Stimulated activated CD8-positive, alpha-beta memory T cell treated with anti-CD3 and anti-CD28 coated beads, Interleukin-12 subunit alpha, Interleukin-12 subunit beta, amount 100 ng/mL, for 4 hours (primary cell): ENCODE data around the gene CST1.
"Not testable (repeated sequence)": the region's sequence is repeated elsewhere in the genome, so short reads cannot be mapped to it uniquely, and the experiment has no call there.

ENCODE experiments used
- DNase-seq: peaks from one replicate; pipeline ENCODE4 v3.0.0-alpha.2; 2020; ENCODE audit warnings: low read depth

The CST1 gene

DNA sequence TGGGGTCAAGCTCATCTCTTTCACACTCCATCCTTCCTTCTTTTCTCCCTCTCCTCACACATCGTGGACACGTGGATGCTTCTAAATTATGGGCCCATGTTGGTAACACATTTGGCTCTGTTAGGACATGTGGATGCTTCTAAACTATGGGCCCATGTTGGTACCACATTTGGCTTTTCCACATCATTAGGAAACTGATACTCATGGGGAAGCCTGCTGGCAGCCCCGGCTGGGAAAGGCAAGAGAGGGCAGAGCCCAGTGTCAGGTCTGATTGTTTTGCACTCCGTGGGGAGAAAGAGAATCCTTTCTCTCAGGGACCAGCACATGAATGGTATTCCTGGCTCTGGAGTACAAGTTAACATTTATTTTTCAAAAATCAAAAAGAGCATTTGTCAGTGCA is 4.0 kb upstream of the CST1 start:
- no peak for DNase-seq

DNA sequence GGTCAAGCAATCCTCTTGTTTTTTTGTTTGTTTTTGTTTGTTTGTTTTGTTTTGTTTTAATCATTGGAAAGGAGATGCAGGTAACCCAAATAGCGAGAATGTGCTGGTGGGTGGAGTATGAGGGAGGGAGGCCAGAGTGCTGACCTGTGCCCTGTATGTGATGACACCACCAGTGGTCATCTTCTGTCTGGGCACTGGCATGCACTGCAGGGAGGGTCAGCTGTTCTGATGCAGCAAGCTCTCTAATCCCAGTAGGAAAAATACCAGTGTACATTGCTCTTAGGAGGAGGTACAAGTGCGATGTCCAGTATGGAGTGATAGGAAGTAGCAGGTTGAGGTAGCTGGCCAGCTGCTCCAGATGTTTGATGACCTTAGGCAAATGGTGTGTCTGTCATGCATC is 2.9 kb upstream of the CST1 start:
- no peak for DNase-seq

DNA sequence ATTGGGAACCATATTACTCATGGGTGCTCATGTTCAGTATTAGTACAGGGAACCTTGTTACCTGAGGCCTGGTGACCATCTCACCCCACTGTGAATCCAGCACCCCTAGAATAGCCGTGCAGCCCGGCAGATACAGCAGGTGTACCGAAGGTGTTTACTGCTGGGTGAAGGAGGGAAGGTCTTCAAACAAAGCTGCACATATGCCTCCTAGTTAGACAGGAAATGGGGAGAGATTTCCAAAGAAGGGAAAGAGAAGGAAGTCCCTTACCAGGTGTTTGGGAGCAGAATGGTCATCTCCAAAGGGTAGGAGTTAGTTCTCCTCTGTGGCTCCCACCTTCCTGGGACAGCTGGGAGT is 2.4 kb upstream of the CST1 start:
- no peak for DNase-seq

DNA sequence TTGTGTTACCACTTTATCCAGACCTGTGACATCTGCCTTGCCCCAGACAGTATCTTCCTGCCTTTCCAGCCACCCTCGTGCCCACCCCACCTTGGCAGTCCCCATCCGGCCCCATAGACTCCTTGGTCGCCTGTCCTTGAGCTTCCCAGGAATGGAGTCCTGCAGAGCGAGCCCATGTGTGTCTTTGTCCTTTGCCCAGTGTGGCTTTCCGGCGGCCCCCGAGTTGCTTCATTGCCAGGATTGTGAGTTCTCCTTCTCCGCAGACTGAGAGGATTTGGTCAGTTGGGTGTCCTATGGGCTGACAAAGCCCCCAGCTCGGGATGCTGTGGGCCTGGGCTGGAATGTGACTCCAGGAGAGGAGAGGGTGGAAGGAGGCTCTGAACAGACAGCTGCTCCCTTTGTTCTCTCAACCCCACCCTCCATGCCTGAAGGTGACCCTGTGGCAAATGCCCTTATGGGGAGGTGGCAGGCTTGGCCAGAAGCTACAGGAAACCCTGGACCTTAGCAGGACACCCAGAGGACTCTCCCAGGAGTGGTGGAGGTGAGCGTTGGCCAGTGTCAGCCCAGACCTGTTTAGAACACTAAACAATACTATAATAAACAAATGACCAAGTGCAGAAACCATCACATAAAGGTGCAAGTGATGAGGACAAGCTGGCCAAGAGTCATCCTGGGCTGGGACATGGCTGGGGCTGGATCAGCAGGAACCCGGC is 1.9 kb upstream of the CST1 start:
- no peak for DNase-seq

DNA sequence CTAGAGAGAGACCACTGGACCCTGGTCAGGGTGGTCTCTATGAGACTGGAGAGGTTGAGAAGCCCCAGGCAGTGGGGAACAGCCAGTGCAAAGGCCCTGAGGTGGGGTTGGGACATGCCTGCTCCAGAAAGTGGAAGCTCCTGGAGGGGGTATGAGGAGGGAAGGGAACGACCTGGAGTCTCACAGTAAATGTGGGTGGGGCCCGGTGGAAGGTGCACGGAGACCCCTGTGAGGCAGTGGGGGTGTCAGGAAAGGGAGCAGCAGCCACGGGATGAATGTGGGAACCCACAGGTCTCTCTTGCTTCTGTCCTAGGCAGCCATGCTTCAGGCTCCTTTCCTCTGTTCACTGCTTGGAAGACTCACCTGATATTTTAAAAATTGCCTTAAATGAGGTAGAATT is 1.3 kb upstream of the CST1 start:
- DNase-seq = no peak

DNA sequence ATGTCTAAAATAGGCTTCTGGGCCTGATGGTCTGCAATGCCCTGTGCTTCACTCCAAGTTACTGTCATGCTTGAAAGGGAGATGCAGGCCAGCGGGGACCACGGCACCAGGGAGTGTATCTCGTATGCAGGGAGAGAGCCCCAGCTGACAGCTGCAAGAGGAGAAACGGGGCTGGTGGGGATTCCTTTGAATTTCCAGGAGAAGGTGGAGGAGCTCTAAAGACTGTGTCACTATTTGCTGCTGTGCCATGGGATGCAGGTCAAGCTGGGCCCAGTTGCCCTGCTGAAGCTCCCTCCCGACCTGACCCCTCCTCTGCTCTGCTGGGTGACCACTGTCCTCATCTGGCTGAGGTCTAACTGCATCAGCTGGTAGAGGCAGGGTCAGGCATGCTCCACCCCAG is 989 bp downstream of the CST1 start:
- no peak for DNase-seq

DNA sequence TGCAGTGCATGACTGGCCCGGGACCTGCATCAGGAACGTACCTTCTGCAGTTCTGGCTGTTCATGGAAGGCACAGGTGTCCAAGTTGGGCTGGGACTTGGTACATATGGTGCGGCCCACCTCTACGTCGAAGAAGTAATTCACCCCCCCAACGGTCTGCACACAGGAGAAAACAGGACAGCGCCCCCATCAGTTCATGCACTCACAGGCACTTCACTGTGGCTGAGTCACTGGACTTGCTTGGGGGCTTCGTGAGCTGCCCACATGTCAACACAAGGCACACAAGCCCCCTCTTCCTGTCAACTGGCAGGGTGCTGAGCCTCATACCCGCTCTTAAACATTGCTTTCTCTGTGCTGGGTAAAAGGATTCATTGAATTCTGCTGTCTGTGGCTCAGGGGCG is 1.8 kb downstream of the CST1 start:
- not testable (repeated sequence) for DNase-seq

DNA sequence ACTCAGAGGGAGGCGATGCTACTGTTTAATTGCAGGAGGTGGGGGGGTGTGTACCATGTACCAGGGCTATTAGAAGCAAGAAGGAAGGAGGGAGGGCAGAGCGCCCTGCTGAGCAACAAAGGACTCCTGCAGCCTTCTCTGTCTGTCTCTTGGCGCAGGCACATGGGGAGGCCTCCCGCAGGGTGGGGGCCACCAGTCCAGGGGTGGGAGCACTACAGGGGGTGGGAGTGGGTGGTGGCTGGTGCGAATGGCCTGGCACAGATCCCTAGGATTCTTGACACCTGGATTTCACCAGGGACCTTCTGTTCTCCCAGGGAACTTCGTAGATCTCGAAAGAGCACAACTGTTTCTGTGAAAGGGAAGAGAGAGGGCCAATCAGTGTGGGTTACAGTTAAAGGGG is 3.2 kb downstream of the CST1 start:
- DNase-seq = not testable (repeated sequence)

DNA sequence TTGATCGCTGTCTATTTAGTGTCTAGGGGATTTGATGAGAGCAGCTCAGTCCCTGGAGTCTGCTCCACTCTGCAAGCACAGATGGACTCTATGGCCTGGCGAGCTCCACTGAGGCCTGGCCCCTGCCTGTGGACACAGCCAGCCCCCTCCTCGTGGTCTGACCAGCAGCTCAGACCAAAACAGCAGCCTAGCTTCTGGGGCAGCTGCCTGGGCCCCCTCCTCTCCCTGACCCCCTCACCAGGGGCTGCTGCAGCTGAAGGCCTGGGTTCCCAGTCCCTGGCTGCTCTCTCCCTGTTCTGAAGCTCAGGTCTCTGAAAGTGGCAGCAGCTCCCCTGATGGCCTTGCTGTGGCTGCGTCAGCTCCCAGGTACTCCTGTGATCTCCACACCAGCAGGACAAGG is 3.6 kb downstream of the CST1 start:
- DNase-seq = not testable (repeated sequence)

DNA sequence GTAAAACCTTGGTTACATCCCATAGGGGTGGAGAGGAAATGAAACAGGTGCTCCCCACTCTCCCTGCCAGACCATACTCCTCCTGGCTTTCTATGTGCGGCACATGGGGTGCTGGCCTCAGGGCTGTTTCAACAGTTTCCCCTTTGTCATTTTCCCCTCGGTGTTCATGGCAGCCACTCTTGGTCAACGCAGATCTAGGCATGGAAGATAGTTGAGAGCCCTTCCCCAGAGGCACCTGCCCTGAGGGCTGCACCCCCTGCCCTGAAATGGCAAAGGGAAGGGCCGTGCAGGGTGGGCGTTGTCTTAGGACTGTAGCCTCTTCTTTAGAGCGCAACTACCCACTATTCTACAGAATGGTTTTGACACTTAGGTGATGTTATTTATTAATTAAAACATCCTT is 4.4 kb downstream of the CST1 start:
- no peak for DNase-seq

DNA sequence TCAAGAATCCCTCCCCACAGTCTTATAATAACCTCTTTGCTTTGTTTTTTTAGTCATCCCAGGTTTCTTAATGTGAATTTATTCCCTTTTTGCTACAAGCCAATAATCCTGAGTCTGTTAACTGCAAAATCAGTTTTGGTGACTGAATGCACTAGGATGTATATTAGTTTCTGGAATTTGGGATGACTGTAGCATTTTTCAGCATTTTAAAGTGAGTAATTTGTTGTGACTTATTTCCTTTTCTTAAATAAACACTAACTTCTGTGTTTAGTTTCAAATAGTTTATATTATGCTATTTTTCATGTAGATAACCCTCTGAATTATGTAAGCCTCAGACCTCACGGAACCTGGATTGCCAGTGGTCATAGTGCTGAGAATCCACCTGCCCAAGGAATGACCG is 5.5 kb downstream of the CST1 start:
- DNase-seq = no peak

DNA sequence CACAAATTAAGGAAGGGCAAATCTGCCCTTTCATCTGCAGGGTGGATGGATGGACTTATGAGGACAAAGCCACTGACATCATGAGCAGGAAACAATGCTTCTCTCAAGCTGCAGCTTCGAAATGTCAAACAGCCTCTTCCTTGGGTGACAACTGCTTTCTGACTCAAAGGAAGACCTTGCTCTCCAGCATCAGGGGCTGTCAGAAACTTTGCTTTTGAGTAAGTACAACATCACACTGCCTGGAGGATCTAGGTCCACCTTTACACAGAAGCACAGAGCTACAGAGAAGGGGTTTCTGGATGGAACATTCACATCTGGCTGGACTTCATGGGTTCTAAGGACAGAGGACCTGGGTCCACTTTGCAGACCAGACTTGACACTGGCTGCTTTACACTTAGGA is 5.9 kb downstream of the CST1 start:
- DNase-seq = no peak

DNA sequence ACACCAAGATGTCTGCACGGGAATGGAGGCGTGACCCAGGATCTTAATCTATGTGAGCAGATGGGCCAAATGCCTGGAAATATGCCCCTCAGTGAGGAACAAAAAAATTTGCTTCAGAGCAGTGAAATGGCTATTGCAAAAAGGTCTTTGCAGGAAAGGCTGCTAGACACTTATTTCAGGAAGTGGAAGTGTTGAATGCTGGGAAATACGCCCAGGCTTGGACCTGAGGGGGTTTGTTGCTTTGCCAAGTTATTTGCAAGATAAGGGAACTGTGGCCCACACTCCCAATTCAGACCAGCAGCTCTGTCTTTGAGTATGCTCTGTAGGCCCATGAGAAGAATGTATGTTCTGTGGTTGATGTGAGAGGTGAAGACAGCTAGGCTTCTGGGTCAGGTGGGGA is 15.3 kb downstream of the CST1 start:
- not testable (repeated sequence) for DNase-seq

DNA sequence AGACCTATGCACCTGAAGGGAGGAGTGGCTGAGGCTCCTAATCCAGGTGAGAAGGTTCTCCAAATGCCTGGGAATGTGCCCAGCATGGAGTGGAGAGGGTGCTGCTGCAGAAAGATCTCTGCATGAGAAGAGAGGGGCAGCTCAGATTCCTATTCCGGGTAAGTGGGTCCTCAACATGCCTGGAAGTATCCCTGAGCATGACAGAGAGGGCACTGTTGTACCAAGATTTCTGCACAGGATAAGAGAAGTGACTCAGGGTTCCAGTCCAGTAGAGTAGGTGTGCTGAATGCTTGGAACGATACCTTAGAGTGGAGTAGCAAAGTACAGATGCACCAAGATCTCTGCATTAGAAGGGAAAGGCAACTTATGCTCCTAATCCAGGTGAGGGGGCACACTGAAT is 15.8 kb downstream of the CST1 start:
- DNase-seq = not testable (repeated sequence)

DNA sequence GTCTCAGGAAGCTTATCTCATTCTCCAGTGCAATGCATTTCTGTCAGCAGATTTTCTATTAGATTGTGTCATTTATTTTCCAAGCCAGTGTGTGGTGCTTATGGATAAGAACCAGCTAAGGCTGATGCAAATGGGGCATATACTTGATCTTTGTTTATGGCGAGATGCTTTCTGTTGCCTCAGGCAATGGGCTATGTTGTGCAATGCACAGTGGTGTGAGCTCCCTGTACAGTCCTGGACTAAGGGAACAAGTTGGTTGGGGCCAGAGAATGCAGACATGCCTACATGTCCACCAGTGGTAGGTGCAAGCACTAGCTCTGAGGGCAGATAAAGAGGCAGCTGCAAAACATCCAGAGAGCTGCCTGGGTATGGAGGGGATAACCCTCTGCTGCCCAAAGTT is 16.3 kb downstream of the CST1 start:
- not testable (repeated sequence) for DNase-seq

DNA sequence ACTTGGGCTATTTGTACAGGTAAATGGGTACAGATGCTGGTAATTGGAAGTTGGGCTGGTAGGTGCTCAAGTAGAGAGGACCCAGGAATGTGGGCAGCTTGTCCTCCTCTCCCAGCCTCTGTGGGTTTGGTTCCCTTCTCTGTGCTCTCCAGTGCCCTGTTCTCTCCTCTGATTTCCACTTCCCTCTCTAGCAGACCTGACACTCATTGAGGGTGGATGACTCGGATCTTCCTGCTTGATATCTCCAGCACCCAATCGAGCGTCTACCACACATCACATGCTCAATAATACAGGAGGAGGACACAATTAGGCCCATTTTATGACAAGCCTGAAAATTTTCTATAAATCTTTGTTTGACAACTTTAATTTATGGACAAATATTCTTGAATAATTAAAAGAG is 23.7 kb downstream of the CST1 start:
- no peak for DNase-seq

DNA sequence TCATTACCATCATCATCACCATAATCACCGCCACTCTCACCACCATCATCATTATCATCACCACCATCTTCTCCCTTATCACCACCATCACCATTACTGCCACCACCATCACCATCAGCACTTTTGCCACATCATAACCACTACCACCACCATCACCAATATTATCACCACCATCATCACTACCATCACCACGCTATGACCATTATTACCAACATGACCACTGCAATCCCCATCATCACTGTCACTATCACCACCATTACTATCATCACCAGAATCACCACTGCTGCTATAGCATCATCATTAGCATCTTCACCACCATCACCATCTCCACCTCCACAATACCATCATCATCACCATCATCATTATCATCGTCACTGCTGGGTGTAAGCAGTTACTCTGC is 25.6 kb downstream of the CST1 start:
- DNase-seq = no peak

DNA sequence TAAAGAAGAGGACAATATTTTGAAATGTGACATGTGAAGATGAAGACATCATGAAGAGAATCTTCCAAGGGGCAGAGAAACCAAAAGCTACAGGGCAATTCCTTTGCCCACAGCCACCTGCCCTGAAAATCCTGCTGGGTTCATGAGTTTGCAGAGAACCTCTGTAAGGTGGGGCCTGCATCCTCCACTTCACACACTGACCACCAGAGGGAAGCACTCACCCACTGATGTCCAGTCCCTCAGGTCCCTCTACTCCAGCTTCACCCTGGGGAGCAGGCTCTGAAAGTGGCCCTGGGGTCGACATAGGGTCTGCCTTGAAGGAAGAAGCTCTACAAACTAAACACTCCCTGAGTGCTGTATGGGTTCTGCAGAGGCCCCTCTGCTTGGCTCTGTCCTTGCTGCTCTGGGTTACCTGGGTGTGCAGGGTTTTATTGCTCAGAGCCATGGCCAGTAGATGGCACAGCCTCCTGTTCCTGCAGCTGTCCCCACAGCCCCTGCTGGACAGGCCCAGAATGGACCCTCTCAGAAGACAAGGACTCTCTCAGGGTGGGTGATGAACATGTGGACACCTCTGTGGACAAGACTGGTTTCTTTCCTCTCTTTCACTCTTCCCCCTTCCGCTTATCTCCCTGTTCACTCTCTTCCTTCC is 27.0 kb downstream of the CST1 start:
- DNase-seq = not testable (repeated sequence)

DNA sequence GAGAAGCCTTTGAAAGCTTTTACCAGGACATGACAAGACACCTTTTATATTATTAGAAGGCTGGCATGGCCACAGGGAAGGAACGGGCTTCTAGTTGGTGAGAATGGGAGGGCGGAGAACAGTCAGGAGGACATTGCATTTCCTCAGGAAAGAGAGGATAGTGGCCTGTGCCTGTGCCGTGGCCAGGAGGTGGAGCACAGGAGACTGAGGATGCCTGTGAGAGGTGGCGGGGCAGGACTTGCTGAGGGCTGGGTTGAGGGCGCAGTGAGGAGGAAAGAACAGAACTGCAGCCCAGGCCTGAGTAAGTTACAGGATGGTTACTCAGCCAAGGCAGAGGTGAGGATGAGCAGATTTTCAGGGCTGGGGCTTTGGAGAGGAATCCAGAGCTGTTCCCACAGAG is 27.9 kb downstream of the CST1 start:
- DNase-seq = not testable (repeated sequence)

DNA sequence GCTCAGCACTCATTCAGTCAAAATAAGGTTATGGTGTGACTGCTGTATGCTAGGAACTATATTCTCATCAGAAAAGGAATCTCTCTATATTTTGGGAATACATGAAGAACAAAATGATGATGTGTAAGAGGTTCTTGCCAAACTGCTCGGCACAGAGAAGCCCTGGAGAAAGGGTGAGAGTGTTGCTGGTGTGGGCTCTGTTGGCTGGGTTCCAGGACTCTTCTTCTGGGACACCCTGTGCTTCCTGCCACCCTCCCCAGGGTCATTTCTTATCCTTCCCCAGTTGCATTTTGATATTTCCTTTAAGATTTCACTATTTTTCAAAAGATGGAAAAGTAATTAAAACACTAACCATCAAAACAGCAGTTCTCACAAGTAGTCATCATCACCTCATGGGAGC is 28.8 kb downstream of the CST1 start:
- no peak for DNase-seq

DNA sequence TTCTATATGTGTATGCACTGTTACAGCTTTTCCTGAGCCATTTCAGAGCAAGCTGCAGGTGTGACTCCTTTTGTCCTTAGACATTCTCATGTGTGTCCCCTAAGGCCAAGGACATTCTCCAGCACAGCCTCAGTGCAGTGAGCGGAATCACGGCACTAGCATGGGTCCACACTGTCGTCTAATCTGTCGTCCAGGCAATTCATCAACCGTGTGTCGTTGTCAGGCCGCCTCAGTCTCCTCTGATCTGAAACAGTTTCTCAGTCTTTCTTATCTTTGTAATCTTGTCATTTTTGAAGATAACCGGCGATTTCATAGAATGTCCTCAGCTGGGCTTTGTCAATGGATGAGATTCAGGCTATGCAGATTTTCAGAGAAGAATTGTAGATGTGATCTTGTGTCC is 31.4 kb downstream of the CST1 start:
- DNase-seq = not testable (repeated sequence)

DNA sequence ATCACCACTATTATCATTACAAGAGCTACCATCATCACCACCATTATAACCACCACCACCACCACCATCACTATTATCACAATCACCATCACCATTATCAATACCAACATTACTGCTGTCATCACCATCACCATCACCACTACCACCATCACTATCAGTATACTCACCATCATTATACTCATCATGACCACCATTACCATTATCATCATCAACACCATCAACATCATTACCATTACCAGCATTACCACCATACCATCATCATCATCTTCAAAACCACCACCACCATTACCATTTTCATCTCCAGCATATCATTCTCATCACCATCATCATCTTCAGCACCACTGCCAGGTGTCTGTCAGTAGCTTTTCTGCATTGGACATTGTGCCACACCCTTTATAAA is 39.0 kb downstream of the CST1 start:
- not testable (repeated sequence) for DNase-seq

DNA sequence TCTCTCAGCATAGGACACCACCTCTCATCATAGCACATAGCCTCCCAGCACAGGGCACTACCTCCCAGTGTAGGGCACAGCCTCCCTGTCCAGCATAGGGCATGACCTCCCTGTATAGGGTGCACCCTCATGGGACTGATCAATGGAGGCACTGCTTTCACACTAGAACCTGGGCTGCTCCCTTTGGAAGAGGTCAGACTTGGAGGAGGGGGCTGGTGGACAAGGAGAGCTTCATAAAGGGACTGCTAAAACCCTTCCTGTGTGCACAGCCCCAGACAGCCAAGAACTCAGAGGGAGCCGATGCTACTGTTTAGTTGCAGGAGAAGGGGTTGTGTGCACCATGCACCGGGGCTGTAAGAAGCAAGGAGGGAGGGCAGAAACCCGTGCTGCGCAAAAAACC is 40.0 kb downstream of the CST1 start:
- DNase-seq = no peak

DNA sequence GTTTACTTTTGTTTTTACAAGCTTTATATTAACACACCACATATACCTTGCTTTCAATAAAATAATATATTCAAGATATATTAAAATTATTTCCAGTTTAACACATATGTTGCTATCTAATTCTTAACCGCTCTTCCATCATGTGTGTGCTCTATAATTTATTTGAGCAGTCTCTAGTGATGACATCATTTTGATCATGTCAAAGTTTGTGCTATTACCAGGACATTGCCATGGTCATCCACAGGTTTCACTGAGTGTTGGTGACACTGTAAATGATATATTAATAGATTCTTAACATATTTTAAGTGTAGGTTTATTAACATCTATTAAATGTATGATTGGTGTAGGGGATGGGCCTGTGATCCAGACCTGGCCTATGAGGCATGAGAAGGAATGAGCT is 44.8 kb downstream of the CST1 start:
- DNase-seq = no peak
